NCI-H2081 (cell line): ENCODE measurements around the gene SYNPO2.
"Not testable (repeated sequence)": the region's sequence is repeated elsewhere in the genome, so short reads cannot be mapped to it uniquely, and the experiment has no call there.

ENCODE experiments used
- DNase-seq, 2 experiments: peaks; one replicate each; lab custom pipeline; 2025; lab: John Stamatoyannopoulos, UW

Gene SYNPO2

DNA sequence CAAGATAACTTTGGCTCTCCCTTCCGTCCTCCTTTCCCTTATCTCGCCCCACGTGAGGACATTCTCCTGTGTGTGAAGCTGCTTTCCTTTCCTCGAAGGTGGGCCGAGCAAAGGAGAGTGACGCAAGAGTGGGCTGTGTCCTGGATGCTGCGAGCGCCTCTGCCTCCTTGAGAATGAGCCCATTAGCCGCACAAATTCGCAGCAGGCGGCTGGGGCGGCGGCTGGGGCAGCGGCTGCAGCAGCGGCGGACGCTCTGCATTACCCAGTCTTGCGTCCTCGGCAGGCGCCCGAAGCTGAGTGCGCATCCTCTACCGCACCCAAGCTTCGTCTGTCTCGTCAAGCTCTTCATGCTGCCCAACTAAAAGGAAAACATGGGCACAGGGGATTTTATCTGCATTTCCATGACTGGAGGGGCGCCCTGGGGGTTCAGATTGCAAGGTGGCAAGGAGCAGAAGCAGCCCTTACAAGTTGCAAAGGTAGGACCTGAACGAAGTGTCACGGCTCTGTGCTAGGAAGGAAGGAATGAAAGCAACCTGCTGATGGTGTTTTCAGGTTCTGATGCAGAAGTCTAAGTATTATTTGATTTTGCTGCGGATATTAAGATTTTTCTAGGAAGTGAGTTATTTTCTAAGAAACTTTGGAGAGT is at the start of gene SYNPO2:
Gene SYNPO2, plus strand, starts transcription at position 189 of the 646 bp plus-strand sequence. Its CDS starts 183 bp downstream, at position 372.
- peak; percentile 22 to 42 for DNase-seq

DNA sequence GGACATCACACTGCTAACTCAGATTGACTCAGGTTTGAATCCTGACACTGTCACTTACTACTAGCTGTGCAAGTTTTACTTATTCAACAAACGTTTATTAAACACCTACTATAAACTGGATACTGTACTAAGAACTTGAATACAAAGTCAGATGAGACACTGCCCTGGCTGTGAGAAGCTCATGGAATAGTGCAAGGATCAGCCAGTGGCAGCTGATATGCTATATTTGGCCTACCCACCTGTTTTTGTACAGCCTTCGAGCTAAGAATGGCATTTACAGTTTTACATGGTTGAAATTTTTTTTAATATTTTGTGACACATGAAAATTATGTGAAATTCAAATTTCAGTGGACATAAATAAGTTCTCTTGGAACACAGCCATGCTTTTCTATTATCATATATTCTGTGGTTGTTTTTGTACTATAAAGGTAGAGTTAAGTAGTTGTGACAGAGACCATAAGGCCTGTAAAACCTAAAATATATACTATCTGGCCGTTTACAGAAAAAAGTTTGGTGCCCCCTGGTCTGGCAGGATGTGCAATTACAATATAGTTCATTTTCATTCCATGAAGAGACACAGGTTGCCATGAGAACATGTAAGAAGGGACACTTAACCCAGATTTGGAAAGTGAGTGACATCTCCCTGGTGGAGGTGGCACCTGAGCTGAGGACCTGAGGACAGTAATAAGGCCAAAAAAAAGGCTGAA is 49.3 kb upstream of the SYNPO2 start:
- no peak for DNase-seq

- DNase-seq = no peak
These were observed 46.6 kb upstream of the SYNPO2 start for GRCh38 chr4:118842055-118842454.

GRCh38 chr4:118843237-118843636 is 45.4 kb upstream of the SYNPO2 start:
- DNase-seq = no peak

- no peak for DNase-seq
These were observed 43.1 kb upstream of the SYNPO2 start for GRCh38 chr4:118845552-118846050.

GRCh38 chr4:118846979-118847378 is 41.7 kb upstream of the SYNPO2 start:
- no peak for DNase-seq

DNA sequence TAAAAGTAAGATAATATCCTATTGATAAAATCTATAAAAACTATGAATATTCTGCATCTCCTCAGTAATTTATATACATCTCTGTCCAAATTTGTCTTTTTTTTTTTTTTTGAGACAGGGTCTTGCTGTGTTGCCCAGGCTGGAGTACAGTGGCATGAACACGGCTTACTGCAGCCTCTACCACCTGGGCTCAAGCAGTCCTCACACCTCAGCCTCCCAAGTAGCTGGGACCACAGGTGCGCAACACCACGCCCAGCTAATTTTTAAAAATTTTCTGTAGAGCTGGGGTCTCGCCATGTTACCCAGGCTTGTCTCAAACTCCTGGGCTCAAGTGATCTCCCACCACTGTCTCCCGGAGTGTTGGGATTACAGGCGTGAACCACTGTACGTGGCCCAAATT is 40.4 kb upstream of the SYNPO2 start:
- DNase-seq = no peak

- no peak for DNase-seq
These were observed 39.8 kb upstream of the SYNPO2 start for GRCh38 chr4:118848901-118849300.

DNA sequence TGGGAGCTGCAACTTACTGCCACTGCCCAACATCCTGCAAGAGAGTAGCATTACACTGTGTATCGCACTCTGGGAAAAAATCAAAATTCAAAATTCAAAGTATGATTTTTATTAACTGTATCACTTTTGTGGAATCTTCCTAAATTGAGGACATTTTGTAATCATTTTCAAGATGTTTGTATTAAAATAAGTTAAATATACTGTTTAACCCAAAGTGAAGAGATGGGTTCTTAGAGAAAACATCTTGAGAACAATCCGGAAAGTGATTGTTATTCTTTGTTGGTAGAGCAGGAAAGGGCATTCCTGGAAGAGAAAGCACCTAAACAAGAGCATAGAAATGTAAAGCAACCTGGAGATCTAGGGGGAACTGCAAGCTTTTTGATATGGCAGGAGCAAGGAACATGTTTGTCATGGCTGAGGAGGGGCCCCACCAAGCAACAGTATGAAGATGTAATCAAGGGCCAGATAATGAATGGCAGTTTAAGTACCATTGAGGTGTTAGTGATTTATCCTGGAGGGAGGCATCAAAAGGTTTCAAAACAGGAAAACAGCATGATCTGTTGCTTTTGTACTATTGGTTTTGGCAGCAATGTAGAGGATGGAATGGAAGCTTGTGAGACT is 38.7 kb upstream of the SYNPO2 start:
- no peak for DNase-seq

DNA sequence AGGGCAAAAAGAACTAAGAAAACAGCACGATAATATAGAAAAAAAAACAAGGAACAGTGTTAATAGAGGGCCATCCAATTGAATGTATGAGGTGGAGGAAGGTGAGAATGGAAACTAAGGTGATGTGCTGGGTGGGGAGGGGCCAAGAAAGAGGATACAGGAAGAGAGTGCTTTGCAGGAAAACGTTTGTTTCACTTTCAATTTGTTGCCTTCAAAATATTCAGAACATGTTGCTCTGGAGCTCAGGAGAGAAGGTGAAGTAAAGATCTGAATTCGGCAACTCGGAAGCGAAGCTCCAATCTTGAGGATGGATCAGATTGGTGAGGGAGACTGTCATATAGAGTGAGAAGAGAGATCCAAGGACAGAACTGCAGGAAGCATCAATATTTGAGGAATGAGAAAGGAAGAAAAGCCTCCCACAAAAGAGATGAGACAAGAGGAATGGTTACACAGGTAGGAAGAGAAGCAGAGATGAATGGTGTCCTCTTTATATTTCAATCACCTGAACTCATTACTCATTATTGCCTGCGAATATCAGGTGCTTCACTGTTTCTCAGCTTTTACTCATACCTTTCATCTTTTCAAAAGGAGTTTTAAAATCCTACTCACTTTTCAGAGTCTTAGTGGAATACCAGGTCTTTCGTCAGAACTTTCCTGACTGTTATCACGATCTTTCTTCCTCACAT is 38.0 kb upstream of the SYNPO2 start:
- DNase-seq = no peak

DNA sequence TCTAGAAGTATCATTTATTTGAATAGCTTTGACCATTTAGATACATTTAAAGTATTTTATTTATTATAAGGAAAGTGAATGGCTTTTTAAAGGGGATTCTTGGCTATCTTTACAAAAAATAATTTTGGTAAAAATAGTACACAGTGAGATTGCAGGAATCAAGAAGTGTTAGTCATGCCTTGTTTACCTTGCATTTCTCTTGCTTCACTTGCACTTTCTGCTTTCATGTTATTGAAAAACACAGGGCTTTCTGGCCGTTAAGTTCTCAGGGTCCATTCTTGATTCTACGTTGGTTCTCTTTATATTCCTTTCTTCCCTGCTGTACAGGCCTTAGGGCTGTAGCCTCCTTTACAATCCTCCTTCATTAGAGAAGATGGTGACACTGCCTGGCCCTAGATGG is 30.9 kb upstream of the SYNPO2 start:
- DNase-seq = no peak

GRCh38 chr4:118858779-118859178 is 29.9 kb upstream of the SYNPO2 start:
- DNase-seq = no peak

DNA sequence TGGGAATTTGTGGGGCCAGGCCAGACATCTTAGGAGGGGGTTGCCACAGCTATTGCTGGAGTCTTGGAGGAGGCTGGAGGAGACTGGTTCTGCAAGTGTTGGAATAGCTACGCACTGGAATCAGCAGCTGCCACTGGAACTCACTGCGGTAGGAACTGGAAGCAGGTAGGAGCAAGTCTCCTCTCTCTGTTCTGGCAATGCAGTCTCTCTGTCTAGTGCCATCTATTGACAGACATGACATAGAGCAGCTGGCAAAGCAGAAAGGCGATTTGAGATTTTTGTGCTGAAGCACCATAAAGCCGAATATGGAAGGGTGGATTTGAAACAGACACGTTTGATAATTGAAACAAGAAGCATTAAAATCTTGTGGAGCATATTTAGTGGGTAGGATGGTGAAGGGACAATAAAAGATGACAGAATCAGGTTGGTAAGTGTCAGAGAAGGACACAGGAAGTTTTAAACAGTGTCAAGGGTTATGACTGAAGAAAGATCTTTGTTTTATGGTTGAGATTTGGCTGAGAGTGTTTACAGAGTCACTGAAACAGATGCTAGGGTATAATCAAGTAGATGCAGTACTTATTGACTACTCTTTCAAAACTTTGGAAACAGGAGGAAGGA is 23.5 kb upstream of the SYNPO2 start:
- peak; percentile 54 to 71 for DNase-seq

DNA sequence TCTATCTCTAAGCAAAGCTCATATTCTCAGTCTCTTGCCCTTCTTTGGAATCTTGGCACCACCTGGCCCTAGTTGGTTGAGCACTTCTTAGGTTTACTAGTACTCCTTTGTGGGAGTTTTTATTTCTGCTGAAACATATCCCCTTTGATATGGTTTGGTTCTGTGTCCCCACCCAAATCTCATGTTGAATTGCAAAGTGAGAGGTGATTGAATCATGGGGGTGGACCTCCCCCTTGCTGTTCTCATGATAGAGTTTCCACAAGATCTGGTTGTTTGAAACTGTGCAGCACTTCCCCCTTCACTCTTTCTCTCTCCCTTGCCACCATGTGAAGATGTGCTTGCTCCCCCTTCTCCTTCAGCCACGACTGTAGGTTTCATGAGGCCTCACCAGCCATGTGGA is 22.2 kb upstream of the SYNPO2 start:
- no peak for DNase-seq

- no peak for DNase-seq
These were observed 21.2 kb upstream of the SYNPO2 start for GRCh38 chr4:118867311-118868067.

- no peak for DNase-seq
These were observed 18.8 kb upstream of the SYNPO2 start for GRCh38 chr4:118869808-118870342.

DNA sequence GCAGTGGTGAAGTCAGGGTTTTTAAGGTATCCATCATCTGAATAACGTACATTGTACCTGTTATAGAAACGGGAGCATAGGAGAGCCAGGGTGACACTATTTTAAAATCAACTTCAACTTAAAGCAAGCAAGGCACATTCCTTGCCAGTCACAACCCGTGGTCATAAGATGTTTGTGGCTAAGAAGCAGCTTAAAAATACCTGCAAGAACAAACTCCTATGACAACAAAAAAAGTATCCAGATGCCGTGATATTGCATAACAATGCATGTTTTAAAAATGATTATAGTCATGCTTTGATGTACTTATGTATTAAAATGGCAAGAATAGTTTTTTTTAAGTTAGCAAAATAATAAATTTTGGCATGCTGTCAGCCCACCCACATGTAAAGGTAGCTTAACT is 16.5 kb upstream of the SYNPO2 start:
- no peak for DNase-seq

- DNase-seq = no peak
These were observed 10.9 kb upstream of the SYNPO2 start for GRCh38 chr4:118877797-118878196.

DNA sequence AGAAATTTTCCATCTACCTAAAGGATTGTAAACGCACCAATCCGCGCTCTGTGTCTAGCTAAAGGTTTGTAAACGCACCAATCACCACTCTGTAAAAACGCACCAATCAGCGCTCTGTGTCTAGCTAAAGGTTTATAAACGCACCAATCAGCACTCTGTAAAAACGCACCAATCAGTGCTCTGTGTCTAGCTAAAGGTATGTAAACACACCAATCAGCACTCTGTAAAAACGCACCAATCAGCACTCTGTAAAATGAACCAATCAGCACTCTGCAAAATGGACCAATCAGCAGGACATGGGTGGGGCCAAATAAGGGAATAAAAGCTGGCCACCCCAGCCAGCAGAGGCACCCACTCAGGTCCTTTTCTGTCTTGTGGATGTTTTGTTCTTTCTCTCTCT is 10.1 kb upstream of the SYNPO2 start:
- not testable (repeated sequence) for DNase-seq

DNA sequence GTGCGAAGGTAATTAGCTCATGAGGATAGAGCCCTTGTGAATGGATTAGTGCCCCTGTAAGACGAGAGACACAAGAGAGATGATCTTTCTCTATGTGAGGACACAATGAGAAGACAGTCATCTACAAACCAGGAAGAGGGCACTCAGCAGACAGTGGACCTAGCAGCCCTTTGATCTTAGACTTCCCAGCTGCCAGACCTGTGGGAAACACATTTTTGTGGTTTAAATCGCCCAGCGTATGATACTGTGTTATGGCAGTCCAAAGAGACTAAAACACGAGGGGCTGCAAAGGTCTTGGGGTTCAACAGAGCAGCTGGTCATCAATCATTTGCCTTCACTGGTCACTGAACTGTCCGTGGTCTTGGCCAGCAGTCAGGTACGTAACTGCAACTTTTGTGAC is 9.2 kb upstream of the SYNPO2 start:
- DNase-seq = no peak

GRCh38 chr4:118881512-118882146 is 7.0 kb upstream of the SYNPO2 start:
- no peak for DNase-seq
